Measurements from ENCODE around the gene CBY2.
A peak's percentile ranks its signal among the peaks of the same experiment; 100 is the strongest.

The CBY2 gene

DNA sequence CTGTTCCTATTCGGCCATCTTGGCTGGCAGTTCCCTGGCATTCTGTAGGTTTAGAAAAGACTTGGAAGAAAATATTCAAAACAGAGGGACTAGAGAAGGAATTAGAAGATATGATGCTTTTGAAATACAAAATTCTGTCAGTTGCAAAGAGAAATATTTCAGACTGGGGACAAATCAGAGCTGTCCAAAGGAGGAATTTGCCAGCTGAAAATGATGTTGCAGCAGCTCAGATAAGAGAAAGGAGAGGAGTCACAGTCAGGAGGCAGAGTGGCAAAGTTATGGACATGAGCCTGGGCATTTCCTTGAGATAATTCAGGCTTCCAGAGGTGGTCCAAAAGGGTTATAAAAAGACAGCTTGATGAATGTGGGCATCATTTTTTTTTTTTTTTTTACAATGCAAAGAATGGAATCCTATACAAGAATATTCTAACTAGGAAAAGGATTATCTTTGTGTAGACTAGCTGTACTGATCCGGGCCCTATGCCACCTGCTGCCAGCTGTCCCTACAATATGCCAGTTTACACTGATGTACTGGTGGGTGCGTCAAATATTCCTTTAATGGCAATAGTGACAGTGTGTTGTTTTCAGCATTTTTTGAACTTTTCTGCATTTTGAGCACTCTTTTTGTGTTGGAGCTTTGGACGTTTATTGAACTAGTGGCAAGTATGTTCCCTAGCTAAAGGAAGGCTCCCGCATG, 31.8 kb upstream of the CBY2 start:
- H3K9me3 ChIP-seq (ENCODE audit: low read depth, low read length) = no peaks in the 10 kb centered on the region
- H3K36me3 ChIP-seq (ENCODE audit: insufficient read depth, low read length) = no peaks in the 10 kb centered on the region
- no peak overlapping the region for H3K9ac ChIP-seq (ENCODE audit: insufficient read length)
- TF ChIP-seq FOXP2 (optimal IDR thresholded peaks at IDR 0.05; ENCODE audit: control extremely low read depth, extremely low read length, insufficient read depth) (no peak), POLR2AphosphoS5 (IDR thresholded peaks at IDR 0.05; ENCODE audit: borderline replicate concordance, low read depth, low read length) (no peak), EZH2 (IDR thresholded peaks at IDR 0.05) (no peak)
- no peak overlapping the region for H3K27ac ChIP-seq
- no peak overlapping the region for H3K4me3 ChIP-seq
- no peak for DNase-seq (ENCODE audit: low read depth, low spot score)

DNA sequence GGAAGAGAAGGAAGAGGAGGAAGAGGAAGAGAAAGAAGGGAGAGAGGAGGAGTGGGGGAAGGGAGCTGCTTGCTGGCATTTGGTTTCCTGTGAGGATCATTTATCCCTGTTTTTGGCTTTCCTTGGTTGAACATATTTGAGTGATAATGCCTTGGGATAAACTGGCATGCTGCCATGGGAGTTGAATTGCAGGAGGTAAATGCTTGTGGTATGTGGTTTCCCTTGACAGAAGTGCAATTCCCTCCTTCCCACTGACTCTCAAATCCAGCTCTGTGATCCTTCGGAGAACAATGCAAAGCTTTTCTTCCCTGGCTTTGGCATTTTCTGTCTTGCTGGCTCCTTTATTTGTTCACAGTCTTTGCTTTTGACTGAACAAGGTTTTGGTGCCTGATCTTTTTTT, 27.2 kb upstream of the CBY2 start:
- H3K9ac ChIP-seq (ENCODE audit: insufficient read length) = no peak overlapping the region
- peak overlapping the region; percentile 96 for H3K27ac ChIP-seq
- peak overlapping the region; percentile 56 for H3K4me3 ChIP-seq
- no peaks in the 10 kb centered on the region for H3K9me3 ChIP-seq (ENCODE audit: low read depth, low read length)
- no peak for TF ChIP-seq FOXP2 (optimal IDR thresholded peaks at IDR 0.05; ENCODE audit: control extremely low read depth, extremely low read length, insufficient read depth)
- TF ChIP-seq POLR2AphosphoS5 (IDR thresholded peaks at IDR 0.05; ENCODE audit: borderline replicate concordance, low read depth, low read length) = peak; percentile 68; the same call in 1 of the 2 replicates
- no peaks in the 10 kb centered on the region for H3K36me3 ChIP-seq (ENCODE audit: insufficient read depth, low read length)
- DNase-seq (ENCODE audit: low read depth, low spot score) = peak; percentile 100

- TF ChIP-seq FOXP2 (optimal IDR thresholded peaks at IDR 0.05; ENCODE audit: control extremely low read depth, extremely low read length, insufficient read depth) (no peak), POLR2AphosphoS5 (IDR thresholded peaks at IDR 0.05; ENCODE audit: borderline replicate concordance, low read depth, low read length) (no peak)
- DNase-seq (ENCODE audit: low read depth, low spot score) = no peak
- H3K9me3 ChIP-seq (ENCODE audit: low read depth, low read length) = no peaks in the 10 kb centered on the region
- no peak overlapping the region for H3K4me3 ChIP-seq
- H3K9ac ChIP-seq (ENCODE audit: insufficient read length) = no peak overlapping the region
- H3K27ac ChIP-seq = peak overlapping the region; percentile 27; the same call in 1 of the 2 replicates
- no peaks in the 10 kb centered on the region for H3K36me3 ChIP-seq (ENCODE audit: insufficient read depth, low read length)
Observed at GRCh38 chr13:45678282-45678681, 23.8 kb upstream of the CBY2 start.

- no peak for DNase-seq (ENCODE audit: low read depth, low spot score)
- Histone ChIP-seq H3K27ac (no peak overlapping the region), H3K9ac (ENCODE audit: insufficient read length) (no peak overlapping the region), H3K4me3 (no peak overlapping the region), H3K9me3 (ENCODE audit: low read depth, low read length) (no peaks in the 10 kb centered on the region), H3K36me3 (ENCODE audit: insufficient read depth, low read length) (no peaks in the 10 kb centered on the region)
- TF ChIP-seq POLR2AphosphoS5 (IDR thresholded peaks at IDR 0.05; ENCODE audit: borderline replicate concordance, low read depth, low read length) (no peak), EZH2 (IDR thresholded peaks at IDR 0.05) (no peak), FOXP2 (optimal IDR thresholded peaks at IDR 0.05; ENCODE audit: control extremely low read depth, extremely low read length, insufficient read depth) (no peak)
Observed at GRCh38 chr13:45681113-45681512, 21.0 kb upstream of the CBY2 start.

DNA sequence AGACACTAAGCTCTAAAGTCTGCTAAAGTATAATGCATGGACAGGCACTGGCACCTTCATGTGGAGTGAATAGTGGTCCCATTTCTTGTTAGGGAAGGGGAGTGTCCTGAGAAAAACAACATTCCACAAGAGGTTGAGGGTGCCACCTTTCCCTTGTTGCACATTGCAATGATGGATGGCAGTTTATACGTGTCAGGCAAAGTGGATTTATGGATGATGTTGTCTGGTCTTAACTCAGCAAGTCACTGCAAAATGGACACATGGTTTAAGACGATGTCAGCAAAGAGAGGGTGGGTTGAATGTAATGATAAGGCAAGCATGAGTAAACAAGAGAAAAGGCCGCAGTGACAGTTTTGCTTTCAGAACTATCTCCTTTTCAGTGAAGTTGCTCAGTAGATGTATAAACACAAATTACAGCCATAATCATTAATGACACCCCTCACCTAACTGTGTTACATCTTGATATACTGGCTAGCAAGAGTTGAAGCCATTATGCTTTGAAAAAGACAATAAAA, 19.6 kb upstream of the CBY2 start:
- no peak for TF ChIP-seq FOXP2 (optimal IDR thresholded peaks at IDR 0.05; ENCODE audit: control extremely low read depth, extremely low read length, insufficient read depth)
- TF ChIP-seq POLR2AphosphoS5 (IDR thresholded peaks at IDR 0.05; ENCODE audit: borderline replicate concordance, low read depth, low read length) = no peak
- TF ChIP-seq EZH2 (IDR thresholded peaks at IDR 0.05) = no peak
- no peak for DNase-seq (ENCODE audit: low read depth, low spot score)
- Histone ChIP-seq H3K27ac (no peak overlapping the region), H3K4me3 (no peak overlapping the region), H3K9ac (ENCODE audit: insufficient read length) (no peak overlapping the region), H3K36me3 (ENCODE audit: insufficient read depth, low read length) (no peaks in the 10 kb centered on the region), H3K9me3 (ENCODE audit: low read depth, low read length) (no peaks in the 10 kb centered on the region)

DNA sequence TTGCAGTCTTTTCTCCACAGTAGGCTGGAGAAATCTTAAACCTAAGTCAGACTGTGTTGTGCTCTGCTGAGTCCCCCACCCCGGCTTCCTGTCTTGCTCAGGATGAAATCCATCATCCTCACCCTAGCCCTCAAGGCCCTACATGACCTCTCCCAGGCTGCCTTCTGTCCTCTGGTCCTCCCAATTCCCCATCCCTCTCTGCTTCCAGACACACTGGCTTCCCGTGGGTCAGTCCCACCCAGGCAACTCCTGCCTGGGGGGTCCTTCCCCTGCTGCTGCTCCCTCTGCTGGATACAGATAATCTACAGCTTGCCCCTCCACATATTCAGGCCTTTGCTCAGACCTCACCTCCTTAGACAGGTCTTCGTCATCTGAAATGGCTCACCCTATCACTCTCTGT, 18.4 kb upstream of the CBY2 start:
- no peak for TF ChIP-seq FOXP2 (optimal IDR thresholded peaks at IDR 0.05; ENCODE audit: control extremely low read depth, extremely low read length, insufficient read depth)
- no peak for TF ChIP-seq EZH2 (IDR thresholded peaks at IDR 0.05)
- TF ChIP-seq POLR2AphosphoS5 (IDR thresholded peaks at IDR 0.05; ENCODE audit: borderline replicate concordance, low read depth, low read length) = no peak
- no peaks in the 10 kb centered on the region for H3K36me3 ChIP-seq (ENCODE audit: insufficient read depth, low read length)
- no peak overlapping the region for H3K27ac ChIP-seq
- H3K9ac ChIP-seq (ENCODE audit: insufficient read length) = no peak overlapping the region
- no peak overlapping the region for H3K4me3 ChIP-seq
- no peak for DNase-seq (ENCODE audit: low read depth, low spot score)
- no peaks in the 10 kb centered on the region for H3K9me3 ChIP-seq (ENCODE audit: low read depth, low read length)

- no peak for TF ChIP-seq EZH2 (IDR thresholded peaks at IDR 0.05)
- no peak for TF ChIP-seq FOXP2 (optimal IDR thresholded peaks at IDR 0.05; ENCODE audit: control extremely low read depth, extremely low read length, insufficient read depth)
- TF ChIP-seq POLR2AphosphoS5 (IDR thresholded peaks at IDR 0.05; ENCODE audit: borderline replicate concordance, low read depth, low read length) = no peak
- H3K36me3 ChIP-seq (ENCODE audit: insufficient read depth, low read length) = no peaks in the 10 kb centered on the region
- no peak for DNase-seq (ENCODE audit: low read depth, low spot score)
- H3K27ac ChIP-seq = peak overlapping the region; percentile 78
- no peaks in the 10 kb centered on the region for H3K9me3 ChIP-seq (ENCODE audit: low read depth, low read length)
- H3K4me3 ChIP-seq = peak overlapping the region; percentile 19
- no peak overlapping the region for H3K9ac ChIP-seq (ENCODE audit: insufficient read length)
Observed at GRCh38 chr13:45688577-45688976, 13.5 kb upstream of the CBY2 start.

GRCh38 chr13:45690636-45691035, 11.5 kb upstream of the CBY2 start:
- no peak overlapping the region for H3K4me3 ChIP-seq
- DNase-seq (ENCODE audit: low read depth, low spot score) = no peak
- no peaks in the 10 kb centered on the region for H3K9me3 ChIP-seq (ENCODE audit: low read depth, low read length)
- H3K9ac ChIP-seq (ENCODE audit: insufficient read length) = no peak overlapping the region
- no peak overlapping the region for H3K27ac ChIP-seq
- H3K36me3 ChIP-seq (ENCODE audit: insufficient read depth, low read length) = no peaks in the 10 kb centered on the region
- TF ChIP-seq FOXP2 (optimal IDR thresholded peaks at IDR 0.05; ENCODE audit: control extremely low read depth, extremely low read length, insufficient read depth) (no peak), POLR2AphosphoS5 (IDR thresholded peaks at IDR 0.05; ENCODE audit: borderline replicate concordance, low read depth, low read length) (no peak), EZH2 (IDR thresholded peaks at IDR 0.05) (no peak)

DNA sequence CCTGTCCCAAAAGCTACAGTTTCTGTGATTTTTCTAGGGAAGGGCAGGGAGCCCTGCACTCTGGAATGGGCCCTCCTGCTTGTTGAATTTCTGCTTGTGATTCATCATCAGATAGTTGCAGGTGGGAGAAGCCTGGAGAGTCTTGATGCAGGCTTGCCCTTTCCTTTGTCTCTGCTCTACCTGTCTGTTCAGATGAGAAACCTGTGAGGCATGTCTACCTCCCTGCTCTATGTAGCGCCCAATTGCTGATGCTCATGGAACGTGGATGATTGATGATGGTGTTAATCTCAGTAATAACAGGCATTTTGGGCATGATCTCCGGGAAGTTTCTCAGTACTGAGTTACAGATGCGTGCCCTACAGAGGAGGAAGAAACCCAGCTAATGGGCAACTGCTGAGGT, 10.9 kb upstream of the CBY2 start:
- no peak overlapping the region for H3K4me3 ChIP-seq
- no peak overlapping the region for H3K27ac ChIP-seq
- TF ChIP-seq FOXP2 (optimal IDR thresholded peaks at IDR 0.05; ENCODE audit: control extremely low read depth, extremely low read length, insufficient read depth) = no peak
- TF ChIP-seq POLR2AphosphoS5 (IDR thresholded peaks at IDR 0.05; ENCODE audit: borderline replicate concordance, low read depth, low read length) = no peak
- no peak for TF ChIP-seq EZH2 (IDR thresholded peaks at IDR 0.05)
- no peak overlapping the region for H3K9ac ChIP-seq (ENCODE audit: insufficient read length)
- H3K9me3 ChIP-seq (ENCODE audit: low read depth, low read length) = no peaks in the 10 kb centered on the region
- DNase-seq (ENCODE audit: low read depth, low spot score) = no peak
- H3K36me3 ChIP-seq (ENCODE audit: insufficient read depth, low read length) = no peaks in the 10 kb centered on the region

Measured in SK-N-MC (cell line).